GM19328 (cell line): ENCODE measurements around the gene SLC29A1.
"Not testable (repeated sequence)": the region's sequence is repeated elsewhere in the genome, so short reads cannot be mapped to it uniquely, and the experiment has no call there.

ENCODE experiments used
- ATAC-seq: cut with Tn5 transposase; IDR thresholded peaks from one replicate; pipeline ENCODE4 v1.9.1; 2021; ENCODE audit warnings: mild to moderate bottlenecking, moderate library complexity; ENCODE audit not compliant: unreplicated experiment

The SLC29A1 gene

GRCh38 chr6:44193307-44193910 lies 30.0 kb upstream of the SLC29A1 start:
- no peak for ATAC-seq

GRCh38 chr6:44194326-44194725 lies 29.1 kb upstream of the SLC29A1 start:
- ATAC-seq, result no peak

GRCh38 chr6:44196351-44196750 lies 27.0 kb upstream of the SLC29A1 start:
- ATAC-seq, result not testable (repeated sequence)

GRCh38 chr6:44198684-44199083 lies 24.7 kb upstream of the SLC29A1 start:
- no peak for ATAC-seq

- ATAC-seq, result no peak
Observed at GRCh38 chr6:44199883-44200282, 23.5 kb upstream of the SLC29A1 start.

- ATAC-seq, result no peak
Observed at GRCh38 chr6:44201200-44201599, 22.2 kb upstream of the SLC29A1 start.

- no peak for ATAC-seq
Observed at GRCh38 chr6:44201638-44202303, 21.6 kb upstream of the SLC29A1 start.

GRCh38 chr6:44202332-44202971 lies 20.9 kb upstream of the SLC29A1 start:
- no peak for ATAC-seq

GRCh38 chr6:44202972-44203750 lies 20.2 kb upstream of the SLC29A1 start:
- no peak for ATAC-seq

- ATAC-seq, result no peak
Observed at GRCh38 chr6:44203955-44204354, 19.4 kb upstream of the SLC29A1 start.

GRCh38 chr6:44207966-44208365 lies 15.4 kb upstream of the SLC29A1 start:
- ATAC-seq, result no peak

GRCh38 chr6:44211284-44211683 lies 12.1 kb upstream of the SLC29A1 start:
- ATAC-seq, result no peak

GRCh38 chr6:44214307-44214706 lies 9.1 kb upstream of the SLC29A1 start:
- no peak for ATAC-seq

GRCh38 chr6:44216677-44217331 lies 6.6 kb upstream of the SLC29A1 start, which contains the start of gene MYMX:
MYMX (plus strand) TSS chr6:44216926; CDS start chr6:44217472, 546 bp downstream.
- ATAC-seq, result no peak

GRCh38 chr6:44217332-44218143 lies 5.9 kb upstream of the SLC29A1 start:
- no peak for ATAC-seq

- ATAC-seq, result no peak
Observed at GRCh38 chr6:44219053-44219814, 4.2 kb upstream of the SLC29A1 start.

- ATAC-seq, result no peak
Observed at GRCh38 chr6:44219815-44220784, 3.3 kb upstream of the SLC29A1 start.

- no peak for ATAC-seq
Observed at GRCh38 chr6:44220913-44221290, 2.5 kb upstream of the SLC29A1 start.
